Measurements from ENCODE around the gene ADAMTS2. TPM values are rescaled to one million over a fixed set of nuclear protein-coding genes. Genes with fewer than 3 reads are reported as not detected.

The ADAMTS2 gene
- total RNA-seq, 1 donor from 2014 or later: 93.2 TPM

- TF ChIP-seq CTCF (IDR thresholded peaks at IDR 0.05): peak; percentile 69
- Mint-ChIP-seq H3K9me3 (ENCODE audit: low read depth) (no peaks in the 10 kb centered on the region), H3K27ac (ENCODE audit: unreplicated experiment) (peak overlapping the region; percentile 54), H3K27me3 (ENCODE audit: low read depth) (peaks cover 33% of the 10 kb centered on the region), H3K36me3 (ENCODE audit: low read depth) (peaks cover 3% of the 10 kb centered on the region), H3K4me1 (ENCODE audit: low read depth) (peaks cover 24% of the 10 kb centered on the region), H3K4me3 (ENCODE audit: unreplicated experiment) (peak overlapping the region; percentile 70)
- peak; percentile 66 for DNase-seq (ENCODE audit: low spot score)
These were observed 2.7 kb downstream of the ADAMTS2 start for GRCh38 chr5:179342577-179342976.

- no peak for TF ChIP-seq CTCF (IDR thresholded peaks at IDR 0.05)
- peaks cover 22% of the 10 kb centered on the region for H3K27me3 Mint-ChIP-seq (ENCODE audit: low read depth)
- H3K36me3 Mint-ChIP-seq (ENCODE audit: low read depth): peaks cover 3% of the 10 kb centered on the region
- H3K4me3 Mint-ChIP-seq (ENCODE audit: unreplicated experiment): no peak overlapping the region
- H3K27ac Mint-ChIP-seq (ENCODE audit: unreplicated experiment): no peak overlapping the region
- no peaks in the 10 kb centered on the region for H3K9me3 Mint-ChIP-seq (ENCODE audit: low read depth)
- DNase-seq (ENCODE audit: low spot score): no peak
- H3K4me1 Mint-ChIP-seq (ENCODE audit: low read depth): peaks cover 18% of the 10 kb centered on the region
These were observed 4.8 kb downstream of the ADAMTS2 start for GRCh38 chr5:179340465-179340864.

- TF ChIP-seq CTCF (IDR thresholded peaks at IDR 0.05): no peak
- no peak overlapping the region for H3K4me3 Mint-ChIP-seq (ENCODE audit: unreplicated experiment)
- no peaks in the 10 kb centered on the region for H3K9me3 Mint-ChIP-seq (ENCODE audit: low read depth)
- peak; percentile 86 for DNase-seq (ENCODE audit: low spot score)
- peaks cover 22% of the 10 kb centered on the region for H3K27me3 Mint-ChIP-seq (ENCODE audit: low read depth)
- H3K4me1 Mint-ChIP-seq (ENCODE audit: low read depth): peaks cover 18% of the 10 kb centered on the region
- peaks cover 3% of the 10 kb centered on the region for H3K36me3 Mint-ChIP-seq (ENCODE audit: low read depth)
- no peak overlapping the region for H3K27ac Mint-ChIP-seq (ENCODE audit: unreplicated experiment)
These were observed 5.3 kb downstream of the ADAMTS2 start for GRCh38 chr5:179339996-179340395.

- H3K36me3 Mint-ChIP-seq (ENCODE audit: low read depth): peaks cover 3% of the 10 kb centered on the region
- H3K27ac Mint-ChIP-seq (ENCODE audit: unreplicated experiment): no peak overlapping the region
- peaks cover 18% of the 10 kb centered on the region for H3K4me1 Mint-ChIP-seq (ENCODE audit: low read depth)
- no peaks in the 10 kb centered on the region for H3K9me3 Mint-ChIP-seq (ENCODE audit: low read depth)
- no peak for DNase-seq (ENCODE audit: low spot score)
- peaks cover 23% of the 10 kb centered on the region for H3K27me3 Mint-ChIP-seq (ENCODE audit: low read depth)
- H3K4me3 Mint-ChIP-seq (ENCODE audit: unreplicated experiment): no peak overlapping the region
- no peak for TF ChIP-seq CTCF (IDR thresholded peaks at IDR 0.05)
These were observed 6.2 kb downstream of the ADAMTS2 start for GRCh38 chr5:179339081-179339480.

GRCh38 chr5:179337796-179338676, 7.2 kb downstream of the ADAMTS2 start:
- peaks cover 3% of the 10 kb centered on the region for H3K36me3 Mint-ChIP-seq (ENCODE audit: low read depth)
- H3K4me3 Mint-ChIP-seq (ENCODE audit: unreplicated experiment): no peak overlapping the region
- no peak overlapping the region for H3K27ac Mint-ChIP-seq (ENCODE audit: unreplicated experiment)
- H3K27me3 Mint-ChIP-seq (ENCODE audit: low read depth): peaks cover 18% of the 10 kb centered on the region
- DNase-seq (ENCODE audit: low spot score): peak; percentile 73
- TF ChIP-seq CTCF (IDR thresholded peaks at IDR 0.05): no peak
- no peaks in the 10 kb centered on the region for H3K9me3 Mint-ChIP-seq (ENCODE audit: low read depth)
- peaks cover 13% of the 10 kb centered on the region for H3K4me1 Mint-ChIP-seq (ENCODE audit: low read depth)
